HG02973 (cell line): Measurements from ENCODE around the gene TBXAS1.

ENCODE experiments used
- ATAC-seq: cut with Tn5 transposase; IDR thresholded peaks from one replicate; pipeline ENCODE4 v1.9.1; 2021; ENCODE audit warnings: moderate library complexity; ENCODE audit not compliant: unreplicated experiment

The TBXAS1 gene

DNA sequence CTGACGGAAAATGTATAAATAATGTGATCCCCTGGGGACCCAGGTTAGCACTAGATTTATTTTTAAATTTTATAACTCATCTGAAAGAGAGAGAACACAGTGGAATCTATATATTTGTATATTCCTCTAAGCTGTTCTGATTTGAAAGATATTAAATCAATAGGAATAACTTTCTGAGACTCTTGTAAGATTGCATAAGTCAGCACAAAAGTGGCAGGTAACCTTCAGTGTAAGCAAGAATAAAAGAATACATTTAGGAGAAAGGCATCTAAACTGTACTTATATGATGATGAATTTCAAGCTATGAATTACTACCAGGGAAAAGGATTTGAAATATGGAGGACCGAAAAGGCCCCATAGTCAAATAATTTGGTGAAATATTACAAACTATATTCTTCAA is 112.8 kb downstream of the TBXAS1 start:
- ATAC-seq, result no peak

GRCh38 chr7:139942636-139943035 is 113.6 kb downstream of the TBXAS1 start:
- ATAC-seq, result no peak

- ATAC-seq, result no peak
Observed at GRCh38 chr7:139943401-139943800, 114.3 kb downstream of the TBXAS1 start.

DNA sequence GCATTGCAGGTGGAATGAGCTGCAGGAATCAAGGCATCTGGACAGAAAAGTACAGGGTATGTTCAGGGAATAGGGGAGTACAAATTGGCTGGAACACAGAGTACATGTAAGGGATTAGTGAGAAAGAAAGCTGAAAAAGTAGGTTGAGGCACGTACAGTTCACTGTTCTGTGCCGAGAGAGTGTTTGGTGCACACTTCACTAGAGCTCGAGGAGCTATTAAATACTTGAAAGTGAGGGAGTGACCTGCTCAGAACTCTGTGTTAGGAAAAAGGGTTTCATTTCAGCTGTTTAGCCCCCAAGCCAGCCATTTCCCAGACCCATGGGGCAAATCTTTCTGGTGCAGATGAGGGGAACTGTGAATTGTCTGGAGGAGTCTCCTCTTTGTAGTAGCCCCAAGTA is 115.2 kb downstream of the TBXAS1 start:
- ATAC-seq, result no peak

DNA sequence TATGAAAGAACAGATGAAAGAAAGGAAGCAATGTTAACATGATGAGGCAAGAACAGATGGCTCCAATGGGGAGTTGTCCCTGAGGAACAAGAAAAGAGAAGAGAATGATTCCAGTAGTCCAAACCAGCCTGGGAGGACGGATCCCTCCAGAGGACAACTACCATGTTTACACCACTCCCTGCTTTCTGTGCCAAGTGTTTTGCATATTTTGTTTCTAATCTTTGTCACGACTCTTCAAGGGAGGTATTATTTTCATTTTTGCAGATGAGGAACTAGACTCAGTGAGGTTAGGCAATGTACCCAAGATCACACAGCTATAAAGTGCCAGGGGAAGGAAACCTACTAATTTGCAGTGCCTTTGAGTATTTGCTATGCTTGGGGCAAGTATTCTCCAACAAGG is 117.5 kb downstream of the TBXAS1 start:
- no peak for ATAC-seq

- no peak for ATAC-seq
Observed at GRCh38 chr7:139947021-139947420, 118.0 kb downstream of the TBXAS1 start.

DNA sequence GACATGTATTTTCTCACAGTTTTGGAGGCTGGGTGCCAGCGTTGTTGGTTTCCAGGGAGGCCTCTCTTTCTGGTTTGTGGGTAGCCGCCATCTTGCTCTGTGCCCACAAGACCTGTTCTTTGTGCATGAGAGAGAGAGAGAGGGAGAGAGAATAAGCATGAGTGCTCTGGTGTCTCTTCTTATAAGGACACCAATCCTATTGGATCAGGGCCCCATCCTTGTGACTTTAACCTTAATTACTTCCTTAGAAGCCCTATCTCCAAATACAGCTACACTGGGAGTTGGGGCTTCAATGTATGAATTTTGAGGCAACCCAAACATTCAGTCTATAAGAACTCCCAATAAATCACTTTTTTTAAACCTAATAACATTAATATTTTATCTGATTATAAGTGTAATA is 119.1 kb downstream of the TBXAS1 start:
- no peak for ATAC-seq

DNA sequence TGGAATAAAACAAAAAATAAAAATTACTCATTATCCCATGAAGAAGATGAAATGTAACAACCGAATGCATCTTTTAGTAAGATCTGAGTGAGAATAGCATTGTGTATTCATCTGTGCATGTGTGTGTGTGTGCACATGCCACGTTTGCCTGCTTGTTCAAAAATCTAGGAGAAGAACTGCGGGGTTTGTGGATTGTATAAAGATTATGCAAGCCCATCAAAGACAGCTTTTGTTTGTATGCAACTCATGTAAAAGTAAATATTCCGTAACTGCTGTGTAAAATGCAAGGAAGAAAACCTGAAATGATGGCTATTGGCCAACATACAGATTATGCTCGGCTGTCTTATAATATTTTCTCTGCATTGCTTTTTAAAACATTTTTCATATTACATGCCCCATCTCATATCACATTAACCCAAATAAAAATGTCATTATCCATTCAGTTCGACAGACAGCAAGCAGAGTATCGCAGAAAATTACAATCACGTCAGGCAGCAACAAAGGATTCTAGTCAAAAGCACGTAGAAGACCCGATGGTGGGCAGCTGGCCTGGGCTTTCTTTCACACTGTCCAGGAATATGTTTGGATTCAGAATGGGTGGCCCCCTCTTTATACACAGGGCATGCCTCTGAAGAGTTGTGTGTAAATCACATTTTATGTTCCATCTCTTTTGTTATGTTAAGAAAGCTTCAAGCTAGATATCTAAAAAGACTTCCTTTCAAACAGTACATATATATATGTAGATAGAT is 119.7 kb downstream of the TBXAS1 start:
- ATAC-seq, result no peak

GRCh38 chr7:139949629-139950028 is 120.6 kb downstream of the TBXAS1 start:
- ATAC-seq, result no peak

- no peak for ATAC-seq
Observed at GRCh38 chr7:139950881-139951525, 121.9 kb downstream of the TBXAS1 start.

- ATAC-seq, result no peak
Observed at GRCh38 chr7:139953229-139953628, 124.2 kb downstream of the TBXAS1 start.

- no peak for ATAC-seq
Observed at GRCh38 chr7:139955109-139955820, 126.2 kb downstream of the TBXAS1 start.

- no peak for ATAC-seq
Observed at GRCh38 chr7:139958599-139959284, 129.7 kb downstream of the TBXAS1 start.

- no peak for ATAC-seq
Observed at GRCh38 chr7:139959285-139959628, 130.2 kb downstream of the TBXAS1 start.

DNA sequence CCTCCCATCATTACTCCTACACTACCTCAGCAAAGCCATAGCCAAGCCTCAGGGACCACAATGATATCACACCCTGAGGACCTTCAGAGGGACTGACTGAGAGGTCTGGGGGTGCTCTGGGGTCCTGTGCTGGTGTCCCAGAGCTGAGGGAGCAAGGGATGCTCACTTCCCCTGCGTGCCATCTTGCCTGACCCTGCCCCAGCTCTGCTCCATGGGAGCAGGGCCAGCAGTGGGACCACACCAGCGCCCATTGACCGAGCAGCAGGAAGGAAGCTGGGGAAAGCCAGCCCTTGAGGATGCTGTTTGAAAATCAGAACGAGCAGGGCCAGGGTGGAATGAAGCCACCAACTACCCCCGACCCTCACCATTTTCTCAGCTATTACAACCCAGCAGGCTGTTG is 130.7 kb downstream of the TBXAS1 start:
- ATAC-seq, result no peak

GRCh38 chr7:139960157-139960556 is 131.1 kb downstream of the TBXAS1 start:
- ATAC-seq, result no peak

GRCh38 chr7:139965942-139966628 is 137.0 kb downstream of the TBXAS1 start:
- no peak for ATAC-seq

DNA sequence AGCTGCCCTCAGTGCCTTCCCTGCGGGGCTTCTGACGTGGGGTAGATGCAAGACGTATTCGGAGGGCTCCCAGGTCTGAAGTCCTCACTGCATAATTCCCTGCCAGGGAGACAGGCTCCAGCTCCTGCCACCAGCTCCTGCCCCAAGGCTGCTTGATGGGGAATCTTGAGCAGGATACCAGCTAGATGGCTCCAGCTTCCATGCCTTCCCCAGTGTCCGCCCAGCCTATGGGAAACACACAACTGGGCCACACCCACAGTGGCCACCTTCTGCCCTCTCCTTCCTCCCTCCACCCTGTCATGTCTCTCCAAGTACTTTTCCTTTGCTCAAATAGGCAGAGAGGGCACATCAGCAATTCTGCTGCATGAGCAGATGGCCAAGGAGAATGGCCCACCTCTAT is 137.9 kb downstream of the TBXAS1 start:
- ATAC-seq, result no peak

DNA sequence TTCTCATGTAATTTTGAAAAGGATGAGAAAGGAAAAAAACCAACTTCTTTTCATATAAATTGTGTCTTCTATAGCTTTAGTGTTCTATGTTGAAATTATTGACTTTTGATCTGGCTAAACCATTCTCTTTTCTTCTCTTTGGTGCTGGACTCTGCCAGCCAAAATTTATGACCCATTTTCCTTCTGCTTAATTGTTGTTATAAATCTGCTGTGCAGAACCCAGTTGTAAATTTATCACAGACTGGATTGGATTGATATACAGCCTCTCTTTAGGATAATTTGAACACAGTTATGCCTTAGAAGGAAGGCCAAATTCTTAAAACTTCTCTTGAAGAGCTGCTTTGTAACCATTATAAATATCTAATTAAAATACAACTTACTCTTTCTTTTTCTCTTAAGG is 139.9 kb downstream of the TBXAS1 start:
- ATAC-seq, result no peak

DNA sequence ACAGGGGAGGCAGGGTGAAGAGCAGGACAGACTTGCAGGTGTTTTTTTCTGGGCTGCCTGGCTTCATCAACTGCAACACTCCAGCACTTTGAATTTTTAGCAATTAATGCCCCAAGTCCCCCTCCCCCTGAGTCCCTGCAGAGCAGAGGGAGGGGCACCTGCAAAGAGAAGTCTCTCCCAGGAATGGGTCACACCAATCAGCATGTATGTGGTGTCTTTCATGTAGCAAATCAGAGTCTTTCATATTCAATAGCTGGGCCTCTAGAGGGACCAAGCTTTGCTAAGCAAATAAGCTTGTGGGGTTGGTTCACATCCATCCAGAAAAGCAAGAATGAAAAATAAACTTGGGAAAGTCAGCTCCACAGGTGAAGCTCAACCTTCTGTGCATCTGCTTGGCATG is 143.0 kb downstream of the TBXAS1 start:
- ATAC-seq, result no peak
